GM19023 (cell line): Measurements from ENCODE around the gene PCDHGA8.
"Not testable (repeated sequence)": the region's sequence is repeated elsewhere in the genome, so short reads cannot be mapped to it uniquely, and the experiment has no call there.

Experiments used
- ATAC-seq: cut with Tn5 transposase; IDR thresholded peaks from one replicate; pipeline ENCODE4 v1.9.1; 2021; ENCODE audit warnings: mild to moderate bottlenecking, moderate library complexity; ENCODE audit not compliant: unreplicated experiment

PCDHGA8 gene

GRCh38 chr5:141369994-141370848, 22.2 kb upstream of the PCDHGA8 start, which contains the start of gene PCDHGB3:
TSS of gene PCDHGB3 (plus strand) at chr5:141370242. CDS start at chr5:141370395, 153 bp downstream.
- ATAC-seq = peak; percentile 96

- no peak for ATAC-seq
Measured at GRCh38 chr5:141371572-141372475, 20.6 kb upstream of the PCDHGA8 start.

DNA sequence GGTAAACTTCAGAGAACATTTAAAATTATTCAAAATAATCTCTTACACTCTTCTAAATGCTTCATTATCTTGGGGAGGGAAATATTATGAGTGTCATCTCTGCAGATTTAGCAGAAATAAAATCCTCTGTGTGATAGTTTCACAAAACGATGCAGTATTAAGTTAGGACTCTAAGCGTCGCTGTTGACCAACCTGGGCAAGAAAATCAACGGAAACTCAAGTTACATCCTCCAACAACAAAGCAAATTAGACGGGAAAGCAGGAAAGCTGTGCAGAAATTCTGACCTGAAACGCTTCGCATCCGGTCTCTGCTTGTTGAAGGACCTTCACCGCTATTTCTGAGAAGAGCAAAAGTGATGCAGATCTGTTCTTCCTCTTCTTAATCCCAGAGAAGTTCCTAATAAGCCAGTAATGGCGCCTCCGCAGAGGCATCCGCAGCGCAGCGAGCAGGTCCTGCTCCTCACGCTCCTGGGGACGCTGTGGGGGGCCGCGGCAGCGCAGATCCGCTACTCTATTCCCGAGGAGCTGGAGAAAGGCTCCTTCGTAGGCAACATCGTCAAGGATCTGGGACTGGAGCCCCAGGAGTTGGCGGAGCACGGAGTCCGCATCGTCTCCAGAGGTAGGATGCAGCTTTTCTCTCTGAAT, 18.6 kb upstream of the PCDHGA8 start, which contains the start of gene PCDHGA6:
Gene PCDHGA6, plus strand, starts transcription at position 219 of the 645 bp plus-strand sequence. Its CDS starts 193 bp downstream, at position 412.
- ATAC-seq = no peak

DNA sequence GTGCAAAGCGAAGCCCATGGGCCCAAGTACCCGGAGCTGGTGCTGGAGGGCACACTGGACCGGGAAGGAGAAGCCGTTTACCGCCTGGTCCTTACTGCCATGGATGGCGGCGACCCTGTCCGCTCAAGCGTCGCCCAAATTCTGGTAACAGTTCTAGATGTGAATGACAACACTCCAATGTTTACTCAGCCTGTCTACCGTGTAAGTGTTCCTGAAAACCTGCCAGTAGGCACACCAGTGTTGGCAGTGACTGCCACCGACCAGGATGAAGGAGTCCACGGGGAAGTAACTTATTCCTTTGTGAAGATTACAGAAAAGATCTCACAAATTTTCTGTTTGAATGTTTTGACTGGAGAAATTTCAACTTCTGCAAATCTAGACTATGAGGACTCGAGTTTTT, 17.8 kb upstream of the PCDHGA8 start:
- ATAC-seq = no peak

- not testable (repeated sequence) for ATAC-seq
Measured at GRCh38 chr5:141375444-141376155, 16.8 kb upstream of the PCDHGA8 start.

DNA sequence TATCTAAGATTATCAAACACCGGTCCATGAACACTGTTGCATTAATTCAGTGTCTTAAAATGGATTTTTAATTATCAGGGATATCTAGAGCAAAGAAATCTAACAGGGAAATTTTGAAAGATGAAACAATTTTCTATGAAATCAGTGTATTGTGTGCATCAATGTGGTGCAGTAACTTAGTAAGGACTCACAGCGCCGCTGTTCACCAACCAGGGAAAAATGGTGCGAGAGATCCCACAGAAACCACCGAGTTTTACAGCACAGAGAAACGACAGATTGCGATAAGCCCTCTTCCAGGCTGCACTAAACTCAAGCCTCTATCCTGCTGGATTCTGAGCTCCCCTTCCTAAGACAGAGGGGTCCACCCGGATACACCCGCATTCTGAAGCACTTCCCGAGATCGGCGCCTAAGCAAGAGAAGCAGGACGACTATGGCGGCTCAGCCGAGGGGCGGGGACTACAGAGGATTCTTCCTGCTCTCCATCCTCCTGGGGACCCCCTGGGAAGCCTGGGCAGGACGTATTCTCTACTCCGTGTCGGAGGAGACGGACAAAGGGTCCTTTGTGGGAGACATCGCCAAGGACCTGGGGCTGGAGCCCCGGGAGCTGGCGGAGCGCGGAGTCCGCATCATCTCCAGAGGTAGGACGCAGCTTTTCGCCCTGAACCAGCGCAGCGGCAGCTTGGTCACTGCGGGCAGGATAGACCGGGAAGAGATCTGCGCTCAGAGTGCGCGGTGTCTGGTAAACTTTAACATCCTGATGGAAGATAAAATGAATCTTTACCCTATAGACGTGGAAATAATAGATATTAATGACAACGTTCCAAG, 9.8 kb upstream of the PCDHGA8 start, which contains the start of gene PCDHGA7:
Gene PCDHGA7, plus strand, starts transcription at position 274 of the 826 bp plus-strand sequence. Its CDS starts 158 bp downstream, at position 432.
- ATAC-seq = no peak

DNA sequence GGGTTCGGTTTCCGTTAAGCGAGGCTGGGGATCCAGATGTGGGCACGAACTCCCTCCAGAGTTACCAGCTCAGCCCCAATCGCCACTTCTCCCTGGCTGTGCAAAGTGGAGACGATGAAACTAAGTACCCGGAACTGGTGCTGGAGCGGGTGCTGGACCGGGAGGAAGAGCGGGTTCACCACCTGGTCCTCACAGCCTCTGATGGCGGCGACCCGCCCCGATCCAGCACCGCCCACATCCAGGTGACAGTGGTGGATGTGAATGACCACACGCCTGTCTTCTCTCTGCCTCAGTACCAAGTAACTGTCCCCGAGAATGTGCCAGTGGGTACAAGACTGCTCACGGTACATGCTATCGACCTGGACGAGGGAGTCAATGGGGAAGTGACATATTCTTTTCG, 9.1 kb upstream of the PCDHGA8 start:
- no peak for ATAC-seq

GRCh38 chr5:141384471-141385267, 7.8 kb upstream of the PCDHGA8 start:
- no peak for ATAC-seq

DNA sequence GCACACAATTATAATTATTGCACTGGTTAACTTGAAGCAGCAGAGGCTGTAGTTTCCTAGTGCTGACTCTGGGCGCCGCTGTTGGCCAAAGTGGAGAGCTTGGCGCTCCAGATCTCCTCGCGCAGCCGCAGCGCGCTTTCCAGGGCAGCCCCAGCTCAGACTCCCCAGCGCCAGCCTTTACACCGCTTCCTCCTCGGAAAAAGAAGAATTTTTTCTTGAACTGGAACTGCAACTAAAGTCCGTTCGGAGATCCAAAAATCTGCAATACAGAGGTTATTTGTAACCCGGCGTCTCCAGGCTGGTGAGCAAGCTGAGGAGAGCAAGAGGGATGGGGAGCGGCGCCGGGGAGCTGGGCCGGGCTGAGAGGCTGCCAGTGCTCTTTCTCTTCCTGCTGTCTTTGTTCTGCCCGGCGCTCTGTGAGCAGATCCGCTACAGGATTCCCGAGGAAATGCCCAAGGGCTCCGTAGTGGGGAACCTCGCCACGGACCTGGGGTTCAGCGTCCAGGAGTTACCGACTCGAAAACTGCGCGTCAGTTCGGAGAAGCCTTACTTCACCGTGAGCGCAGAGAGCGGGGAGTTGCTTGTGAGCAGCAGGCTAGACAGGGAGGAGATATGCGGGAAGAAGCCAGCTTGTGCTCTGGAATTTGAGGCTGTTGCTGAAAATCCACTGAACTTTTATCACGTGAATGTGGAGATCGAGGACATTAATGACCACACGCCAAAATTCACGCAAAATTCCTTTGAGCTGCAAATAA, 4.7 kb upstream of the PCDHGA8 start, which contains the start of gene PCDHGB4:
Gene PCDHGB4, plus strand, starts transcription at position 142 of the 755 bp plus-strand sequence. Its CDS starts 187 bp downstream, at position 329.
- peak; percentile 70 for ATAC-seq

- ATAC-seq = no peak
Measured at GRCh38 chr5:141388661-141389060, 3.8 kb upstream of the PCDHGA8 start.

DNA sequence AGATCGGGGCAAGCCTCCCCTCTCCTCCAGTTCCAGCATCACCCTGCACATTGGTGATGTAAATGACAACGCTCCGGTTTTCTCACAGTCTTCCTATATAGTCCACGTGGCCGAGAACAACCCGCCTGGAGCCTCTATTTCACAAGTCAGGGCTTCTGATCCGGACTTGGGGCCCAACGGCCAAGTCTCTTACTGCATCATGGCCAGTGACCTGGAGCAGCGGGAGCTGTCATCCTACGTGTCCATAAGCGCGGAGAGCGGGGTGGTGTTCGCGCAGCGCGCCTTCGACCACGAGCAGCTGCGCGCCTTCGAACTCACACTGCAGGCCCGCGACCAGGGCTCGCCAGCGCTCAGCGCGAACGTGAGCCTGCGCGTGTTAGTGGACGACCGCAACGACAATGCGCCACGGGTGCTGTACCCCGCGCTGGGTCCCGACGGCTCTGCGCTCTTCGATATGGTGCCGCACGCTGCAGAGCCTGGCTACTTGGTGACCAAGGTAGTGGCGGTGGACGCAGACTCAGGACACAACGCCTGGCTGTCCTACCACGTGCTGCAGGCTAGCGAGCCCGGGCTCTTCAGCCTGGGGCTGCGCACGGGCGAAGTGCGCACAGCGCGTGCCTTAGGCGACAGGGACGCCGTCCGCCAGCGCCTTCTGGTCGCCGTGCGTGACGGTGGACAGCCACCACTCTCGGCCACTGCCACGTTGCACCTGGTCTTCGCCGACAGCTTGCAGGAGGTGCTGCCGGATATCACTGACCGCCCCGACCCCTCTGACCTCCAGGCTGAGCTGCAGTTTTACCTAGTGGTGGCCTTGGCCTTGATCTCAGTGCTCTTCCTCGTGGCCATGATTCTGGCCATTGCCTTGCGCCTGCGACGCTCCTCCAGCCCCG, 3.0 kb upstream of the PCDHGA8 start:
- ATAC-seq = no peak

GRCh38 chr5:141393267-141393666, 834 bp downstream of the PCDHGA8 start:
- ATAC-seq = no peak

DNA sequence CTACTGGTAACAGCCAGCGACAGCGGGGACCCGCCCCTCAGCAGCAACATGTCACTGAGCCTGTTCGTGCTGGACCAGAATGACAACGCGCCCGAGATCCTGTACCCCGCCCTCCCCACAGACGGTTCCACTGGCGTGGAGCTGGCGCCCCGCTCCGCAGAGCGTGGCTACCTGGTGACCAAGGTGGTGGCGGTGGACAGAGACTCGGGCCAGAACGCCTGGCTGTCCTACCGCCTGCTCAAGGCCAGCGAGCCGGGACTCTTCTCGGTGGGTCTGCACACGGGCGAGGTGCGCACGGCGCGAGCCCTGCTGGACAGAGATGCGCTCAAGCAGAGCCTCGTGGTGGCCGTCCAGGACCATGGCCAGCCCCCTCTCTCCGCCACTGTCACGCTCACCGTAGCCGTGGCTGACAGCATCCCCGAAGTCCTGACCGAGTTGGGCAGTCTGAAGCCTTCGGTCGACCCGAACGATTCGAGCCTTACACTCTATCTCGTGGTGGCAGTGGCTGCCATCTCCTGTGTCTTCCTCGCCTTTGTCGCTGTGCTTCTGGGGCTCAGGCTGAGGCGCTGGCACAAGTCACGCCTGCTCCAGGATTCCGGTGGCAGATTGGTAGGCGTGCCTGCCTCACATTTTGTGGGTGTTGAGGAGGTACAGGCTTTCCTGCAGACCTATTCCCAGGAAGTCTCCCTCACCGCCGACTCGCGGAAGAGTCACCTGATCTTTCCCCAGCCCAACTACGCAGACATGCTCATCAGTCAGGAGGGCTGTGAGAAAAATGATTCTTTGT, 2.2 kb downstream of the PCDHGA8 start:
- not testable (repeated sequence) for ATAC-seq

DNA sequence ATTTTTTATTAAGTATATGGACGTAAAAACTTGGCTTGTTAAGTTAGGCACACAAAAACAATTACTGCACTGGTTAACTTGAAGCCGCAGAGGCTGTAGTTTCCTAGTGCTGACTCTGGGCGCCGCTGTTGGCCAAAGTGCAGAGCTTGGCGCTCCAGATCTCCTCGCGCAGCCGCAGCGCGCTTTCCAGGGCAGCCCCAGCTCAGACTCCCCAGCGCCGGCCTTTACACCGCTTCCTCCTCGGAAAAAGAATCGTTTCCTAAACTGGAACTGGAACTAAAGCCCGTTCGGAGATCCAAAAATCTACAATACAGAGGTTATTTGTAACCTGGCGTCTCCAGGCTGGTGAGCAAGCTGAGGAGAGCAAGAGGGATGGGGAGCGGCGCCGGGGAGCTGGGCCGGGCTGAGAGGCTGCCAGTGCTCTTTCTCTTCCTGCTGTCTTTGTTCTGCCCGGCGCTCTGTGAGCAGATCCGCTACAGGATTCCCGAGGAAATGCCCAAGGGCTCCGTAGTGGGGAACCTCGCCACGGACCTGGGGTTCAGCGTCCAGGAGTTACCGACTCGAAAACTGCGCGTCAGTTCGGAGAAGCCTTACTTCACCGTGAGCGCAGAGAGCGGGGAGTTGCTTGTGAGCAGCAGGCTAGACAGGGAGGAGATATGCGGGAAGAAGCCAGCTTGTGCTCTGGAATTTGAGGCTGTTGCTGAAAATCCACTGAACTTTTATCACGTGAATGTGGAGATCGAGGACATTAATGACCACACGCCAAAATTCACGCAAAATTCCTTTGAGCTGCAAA, 5.5 kb downstream of the PCDHGA8 start, which contains the start of gene PCDHGB5:
Gene PCDHGB5, plus strand, starts transcription at position 192 of the 796 bp plus-strand sequence. Its CDS starts 181 bp downstream, at position 373.
- ATAC-seq = peak; percentile 88

- ATAC-seq = no peak
Measured at GRCh38 chr5:141398608-141399007, 6.2 kb downstream of the PCDHGA8 start.
